Nephron progenitor cell (in vitro differentiated cells): Measurements from ENCODE around the gene NIF3L1.
A peak's percentile ranks its signal among the peaks of the same experiment; 100 is the strongest.

Source experiments
- DNase-seq: peaks from one replicate; pipeline ENCODE4 v3.0.0; 2021
- H3K27ac Mint-ChIP-seq: 2 replicates; pipeline ENCODE4 v1.8.0; 2021; ENCODE audit warnings: mild to moderate bottlenecking, moderate library complexity, mixed read lengths
- H3K27me3 Mint-ChIP-seq: 2 replicates; pipeline ENCODE4 v1.8.0; 2021; ENCODE audit warnings: mild to moderate bottlenecking, low read depth, mixed read lengths; ENCODE audit not compliant: poor library complexity
- H3K36me3 Mint-ChIP-seq: 2 replicates; pipeline ENCODE4 v1.8.0; 2021; ENCODE audit warnings: low read depth, mixed read lengths
- H3K4me1 Mint-ChIP-seq: 2 replicates; pipeline ENCODE4 v1.8.0; 2021; ENCODE audit warnings: mixed read lengths
- H3K4me3 Mint-ChIP-seq: 2 replicates; pipeline ENCODE4 v1.8.0; 2021; ENCODE audit warnings: mild to moderate bottlenecking, moderate library complexity, mixed read lengths
- H3K9me3 Mint-ChIP-seq: 2 replicates; pipeline ENCODE4 v1.8.0; 2021; ENCODE audit warnings: mild to moderate bottlenecking, moderate library complexity, mixed read lengths
- CTCF ChIP-seq: fragments of 200-600 bp; sonication (generic); IDR thresholded peaks from 2 replicates; pipeline ENCODE4 v1.5.0; 2021; ENCODE audit warnings: antibody characterized with exemption

NIF3L1 gene

DNA sequence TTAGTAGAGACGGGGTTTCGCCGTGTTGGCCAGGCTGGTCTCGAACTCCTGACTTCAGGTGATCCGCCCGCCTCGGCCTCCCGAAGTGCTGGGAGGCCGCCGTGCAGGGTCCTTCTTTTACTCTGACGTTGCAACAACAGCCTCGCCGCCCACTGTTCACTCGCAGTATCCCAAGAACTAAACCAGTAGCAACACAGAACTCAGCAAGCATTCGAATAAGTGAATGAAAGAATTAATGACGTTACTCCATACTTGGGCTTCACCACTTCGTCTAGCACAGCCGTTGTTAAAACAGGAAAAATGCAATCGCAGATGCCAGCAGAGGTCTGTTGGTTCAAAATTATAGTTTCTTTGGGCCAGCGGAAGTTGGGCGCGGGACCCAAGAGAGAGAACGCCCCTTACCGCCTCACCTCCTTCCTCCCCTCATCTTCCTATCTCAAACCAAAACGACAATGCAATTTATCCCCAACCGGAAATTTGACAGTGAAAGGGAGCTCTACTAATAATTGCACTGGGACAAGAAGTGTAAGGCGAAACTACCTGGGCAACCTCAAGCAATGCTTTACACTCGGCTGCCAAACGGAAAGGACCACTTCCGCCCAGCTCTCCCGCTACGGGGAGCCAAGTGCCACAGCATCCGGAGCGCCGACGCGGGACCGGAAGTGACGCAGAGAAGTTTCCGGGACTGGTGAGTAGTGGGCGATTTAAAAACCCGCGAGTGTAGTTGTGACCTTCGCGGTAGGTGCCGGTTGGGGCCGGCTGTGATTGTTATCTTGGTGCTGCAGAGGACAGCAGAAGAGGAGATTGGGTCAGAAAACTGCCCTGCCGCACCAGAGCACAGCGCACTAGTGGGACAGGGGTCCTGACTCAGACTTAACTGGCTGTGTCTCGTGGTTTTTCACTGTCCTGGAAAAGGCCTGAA, at the start of gene NIF3L1, which contains the start of gene PPIL3:
Gene NIF3L1, plus strand, starts transcription at position 668 of the 922 bp plus-strand sequence. CDS start 2,573 bp downstream, outside the sequence.
Gene PPIL3, minus strand, starts transcription at position 374 of the 922 bp plus-strand sequence. CDS start 1,462 bp downstream, outside the sequence.
- H3K9me3 Mint-ChIP-seq: no peaks in the 10 kb centered on the region
- peaks cover 57% of the 10 kb centered on the region for H3K4me1 Mint-ChIP-seq
- TF ChIP-seq CTCF: no peak
- H3K27ac Mint-ChIP-seq: peak within 1 kb of the TSS; percentile 100
- peak; percentile 94 for DNase-seq
- H3K4me3 Mint-ChIP-seq: peak within 1 kb of the TSS; percentile 97
- H3K36me3 Mint-ChIP-seq: peaks cover 19% of the 10 kb centered on the region
- H3K27me3 Mint-ChIP-seq: peaks cover 7% of the 10 kb centered on the region

DNA sequence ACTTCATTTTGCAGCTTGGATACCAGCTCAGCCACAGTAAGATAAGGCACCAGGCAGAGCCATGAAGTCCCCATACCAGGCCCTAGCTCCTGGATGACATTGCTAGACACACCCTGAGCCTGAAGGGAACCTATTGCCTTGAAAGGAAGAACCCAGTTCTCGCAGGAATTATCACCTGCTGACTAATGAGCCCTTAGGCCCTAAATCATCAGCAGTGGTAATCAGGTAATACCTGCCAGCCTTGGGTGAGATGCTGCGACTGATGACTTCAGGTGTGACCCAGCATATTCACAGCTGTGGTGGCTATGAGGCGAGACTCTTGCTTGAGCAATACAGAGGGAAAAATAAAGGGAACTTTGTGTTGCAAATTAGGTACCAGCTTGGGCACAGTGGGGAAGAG, 49.7 kb upstream of the NIF3L1 start:
- Mint-ChIP-seq H3K36me3 (no peaks in the 10 kb centered on the region), H3K27me3 (peaks cover 2% of the 10 kb centered on the region), H3K4me1 (no peaks in the 10 kb centered on the region), H3K4me3 (no peak overlapping the region), H3K27ac (no peak overlapping the region), H3K9me3 (peaks cover 19% of the 10 kb centered on the region)
- no peak for TF ChIP-seq CTCF
- DNase-seq: no peak

DNA sequence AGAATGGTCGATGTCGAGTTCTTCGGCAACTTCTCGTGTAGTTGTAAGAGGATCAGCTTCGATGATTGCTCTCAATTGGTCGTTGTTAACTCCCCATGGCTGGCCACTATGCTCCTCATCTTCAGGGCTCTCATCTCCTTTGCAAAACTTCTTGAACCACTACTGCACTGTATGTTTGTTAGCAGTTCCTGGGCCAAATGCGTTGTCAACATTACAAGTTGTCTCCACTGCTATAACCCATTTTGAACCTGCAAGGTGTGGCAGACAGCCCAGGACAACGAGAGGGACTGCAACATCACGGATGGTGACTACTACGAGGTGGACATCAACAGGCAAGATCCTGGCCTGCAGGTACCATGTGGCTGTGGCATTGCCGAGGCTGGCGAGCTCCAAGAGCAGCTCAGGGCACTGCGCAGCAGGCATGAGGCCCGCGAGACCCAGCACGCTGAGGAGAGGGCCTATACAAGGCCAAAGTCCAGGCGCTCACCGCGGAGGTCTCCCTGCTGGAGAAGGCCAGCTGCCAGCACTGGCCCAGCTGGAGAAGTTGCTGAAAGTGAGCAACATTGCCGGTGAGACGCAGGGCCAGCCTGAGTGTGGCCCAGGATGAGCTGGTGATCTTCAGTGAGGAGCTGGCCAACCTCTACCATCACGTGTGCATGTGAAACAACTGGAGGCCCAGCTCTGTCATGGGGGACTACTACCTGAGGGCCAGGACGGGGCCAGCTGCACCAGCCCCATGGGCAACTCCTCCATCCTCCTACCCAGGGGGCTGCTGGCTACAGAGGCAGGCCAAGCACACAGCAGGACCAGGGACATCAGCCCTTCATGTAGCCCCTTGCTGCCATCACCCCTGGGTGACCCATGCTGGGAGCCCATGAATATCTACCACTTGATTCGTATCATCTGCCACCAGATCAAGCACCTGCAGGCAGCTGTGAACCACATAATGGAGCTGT, 44.9 kb upstream of the NIF3L1 start:
- Mint-ChIP-seq H3K4me1 (no peaks in the 10 kb centered on the region), H3K9me3 (no peaks in the 10 kb centered on the region), H3K27me3 (no peaks in the 10 kb centered on the region), H3K4me3 (no peak overlapping the region), H3K36me3 (no peaks in the 10 kb centered on the region), H3K27ac (no peak overlapping the region)
- TF ChIP-seq CTCF: no peak
- no peak for DNase-seq

- peaks cover 2% of the 10 kb centered on the region for H3K27me3 Mint-ChIP-seq
- no peak for TF ChIP-seq CTCF
- H3K4me3 Mint-ChIP-seq: no peak overlapping the region
- no peak for DNase-seq
- no peaks in the 10 kb centered on the region for H3K4me1 Mint-ChIP-seq
- no peaks in the 10 kb centered on the region for H3K9me3 Mint-ChIP-seq
- H3K27ac Mint-ChIP-seq: no peak overlapping the region
- H3K36me3 Mint-ChIP-seq: peaks cover under 1% of the 10 kb centered on the region
Measured at GRCh38 chr2:200845194-200845593, 44.0 kb upstream of the NIF3L1 start.

DNA sequence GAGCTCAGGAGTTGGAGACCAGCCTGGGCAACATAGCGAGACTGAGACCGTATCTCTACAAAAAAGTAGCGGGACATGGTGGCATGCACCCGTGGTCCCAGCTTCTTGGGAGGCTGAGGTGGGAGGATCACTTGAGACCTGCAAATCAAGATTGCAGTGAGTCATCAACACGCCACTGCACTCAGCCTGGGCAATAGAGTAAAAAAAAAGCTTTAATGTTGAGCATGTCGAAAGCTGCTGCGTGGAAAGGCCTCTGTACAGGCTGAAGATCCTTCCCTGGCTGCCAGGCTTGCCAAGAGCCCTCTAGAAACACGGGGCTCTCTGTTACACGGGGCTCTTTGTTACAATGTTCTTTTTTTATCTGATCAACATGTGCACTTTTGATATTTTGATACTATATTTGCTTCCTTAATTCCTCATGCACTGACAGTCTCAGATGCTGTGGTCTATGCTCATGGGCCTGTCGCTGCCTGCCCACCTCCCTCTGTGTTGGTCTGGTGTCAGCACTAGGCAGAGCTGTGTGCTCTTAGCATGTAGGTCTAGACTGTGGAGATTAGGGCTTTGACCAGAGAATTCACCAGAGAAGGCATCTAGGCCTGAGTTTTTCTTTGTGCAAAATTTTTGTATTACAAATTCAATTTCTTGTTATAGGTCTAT, 43.4 kb upstream of the NIF3L1 start:
- Mint-ChIP-seq H3K27me3 (peaks cover 2% of the 10 kb centered on the region), H3K27ac (no peak overlapping the region), H3K4me1 (no peaks in the 10 kb centered on the region), H3K36me3 (peaks cover 5% of the 10 kb centered on the region), H3K9me3 (no peaks in the 10 kb centered on the region), H3K4me3 (no peak overlapping the region)
- no peak for DNase-seq
- TF ChIP-seq CTCF: no peak
